ENCODE measurements around the gene BMX. TPM values are rescaled to one million over a fixed set of nuclear protein-coding genes. Genes with fewer than 3 reads are reported as not detected.

BMX gene
- total RNA-seq, 4 donors from 2014 or later = 1.9 to 4.4 (median 2.9) TPM

DNA sequence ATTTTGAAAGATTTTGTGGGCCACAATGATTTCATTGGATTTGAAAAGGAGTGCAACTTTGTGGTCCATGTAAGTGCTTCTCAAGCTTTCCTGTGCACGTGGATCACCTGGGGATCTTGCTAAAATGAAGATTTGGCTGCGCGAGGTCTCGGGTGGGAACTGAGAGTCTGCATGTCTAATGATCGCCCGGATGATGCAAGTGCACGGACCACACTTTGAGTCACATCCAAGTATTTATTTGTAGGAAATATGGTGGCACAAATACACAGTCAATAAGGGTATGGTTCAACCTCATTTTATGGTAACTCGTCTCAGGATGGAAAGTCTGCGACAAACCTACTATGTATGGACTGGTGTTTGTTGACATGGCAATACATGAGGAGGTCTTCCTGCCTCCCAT, 899 bp downstream of the BMX start:
- Histone ChIP-seq H3K27me3 (no peaks in the 10 kb centered on the region), H3K9me3 (no peaks in the 10 kb centered on the region), H3K4me1 (no peaks in the 10 kb centered on the region), H3K36me3 (no peaks in the 10 kb centered on the region), H3K27ac (no peak overlapping the region), H3K4me3 (no peak overlapping the region)
- 90 to 95% methylated on average over 4 to 7 of the region's 9 CpGs for WGBS, 2 donors (ENCODE audit: low coverage in 1 of 2)
- ATAC-seq = no peak
- TF ChIP-seq, protein P1, sequence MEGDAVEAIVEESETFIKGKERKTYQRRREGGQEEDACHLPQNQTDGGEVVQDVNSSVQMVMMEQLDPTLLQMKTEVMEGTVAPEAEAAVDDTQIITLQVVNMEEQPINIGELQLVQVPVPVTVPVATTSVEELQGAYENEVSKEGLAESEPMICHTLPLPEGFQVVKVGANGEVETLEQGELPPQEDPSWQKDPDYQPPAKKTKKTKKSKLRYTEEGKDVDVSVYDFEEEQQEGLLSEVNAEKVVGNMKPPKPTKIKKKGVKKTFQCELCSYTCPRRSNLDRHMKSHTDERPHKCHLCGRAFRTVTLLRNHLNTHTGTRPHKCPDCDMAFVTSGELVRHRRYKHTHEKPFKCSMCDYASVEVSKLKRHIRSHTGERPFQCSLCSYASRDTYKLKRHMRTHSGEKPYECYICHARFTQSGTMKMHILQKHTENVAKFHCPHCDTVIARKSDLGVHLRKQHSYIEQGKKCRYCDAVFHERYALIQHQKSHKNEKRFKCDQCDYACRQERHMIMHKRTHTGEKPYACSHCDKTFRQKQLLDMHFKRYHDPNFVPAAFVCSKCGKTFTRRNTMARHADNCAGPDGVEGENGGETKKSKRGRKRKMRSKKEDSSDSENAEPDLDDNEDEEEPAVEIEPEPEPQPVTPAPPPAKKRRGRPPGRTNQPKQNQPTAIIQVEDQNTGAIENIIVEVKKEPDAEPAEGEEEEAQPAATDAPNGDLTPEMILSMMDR (IDR thresholded peaks at IDR 0.05) = no peak
- no peak for TF ChIP-seq EP300 (IDR thresholded peaks at IDR 0.05)
- no peak for TF ChIP-seq POLR2AphosphoS5 (IDR thresholded peaks at IDR 0.05)
- no peak for TF ChIP-seq POLR2A (IDR thresholded peaks at IDR 0.05)

DNA sequence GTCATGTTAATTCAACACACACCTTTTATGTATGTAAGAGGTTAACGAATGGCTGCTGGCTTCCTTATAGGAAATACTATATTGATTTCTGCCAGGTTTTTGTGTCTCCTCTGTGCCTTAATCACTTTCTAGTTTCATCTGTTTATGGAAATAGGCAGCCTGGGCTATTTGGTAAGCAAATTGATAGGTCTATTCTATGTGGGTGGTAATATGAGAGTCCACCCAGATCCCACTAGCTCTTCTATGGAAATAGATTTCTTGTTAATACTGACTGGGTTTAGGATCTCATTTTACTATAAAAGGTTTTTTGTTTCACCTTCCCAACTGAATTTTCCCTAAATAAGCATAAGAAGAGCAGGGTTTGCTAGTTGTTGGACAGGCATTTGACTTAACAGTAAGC, 4.1 kb downstream of the BMX start:
- Histone ChIP-seq H3K9me3 (no peaks in the 10 kb centered on the region), H3K27me3 (no peaks in the 10 kb centered on the region), H3K4me1 (no peaks in the 10 kb centered on the region), H3K27ac (no peak overlapping the region), H3K36me3 (no peaks in the 10 kb centered on the region), H3K4me3 (no peak overlapping the region)
- 85 to 88% methylated on average over 1 of the region's 1 CpG for WGBS, 2 donors (ENCODE audit: low coverage in 1 of 2)
- no peak for ATAC-seq
- no peak for TF ChIP-seq EP300 (IDR thresholded peaks at IDR 0.05)
- TF ChIP-seq, protein P1 (IDR thresholded peaks at IDR 0.05) = no peak
- TF ChIP-seq POLR2AphosphoS5 (IDR thresholded peaks at IDR 0.05) = no peak
- no peak for TF ChIP-seq POLR2A (IDR thresholded peaks at IDR 0.05)

DNA sequence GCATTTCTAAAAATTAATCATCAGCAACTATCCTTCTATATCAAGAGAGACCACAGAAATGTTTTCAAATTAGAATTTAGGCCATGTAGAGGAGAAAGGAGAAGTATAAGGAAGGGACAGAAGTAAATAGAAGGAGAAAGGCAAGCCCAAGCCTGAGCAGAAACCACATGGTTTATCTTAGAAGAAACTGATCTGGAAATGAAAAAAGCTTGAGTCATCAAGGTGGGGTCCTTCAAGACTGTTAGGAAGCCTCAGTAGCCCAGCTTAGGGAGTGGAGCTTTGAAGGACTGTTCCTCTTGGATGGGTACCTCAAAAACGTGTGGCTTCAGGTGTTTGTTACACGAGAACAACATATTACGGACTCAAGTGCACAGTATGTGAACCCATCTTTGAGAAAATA, 4.5 kb downstream of the BMX start:
- Histone ChIP-seq H3K4me1 (no peaks in the 10 kb centered on the region), H3K27me3 (no peaks in the 10 kb centered on the region), H3K9me3 (no peaks in the 10 kb centered on the region), H3K27ac (no peak overlapping the region), H3K36me3 (no peaks in the 10 kb centered on the region), H3K4me3 (no peak overlapping the region)
- no peak for ATAC-seq
- WGBS, 2 donors (ENCODE audit: low coverage in 1 of 2) = 68 to 75% methylated on average over 3 of the region's 3 CpGs
- TF ChIP-seq, protein P1 (IDR thresholded peaks at IDR 0.05) = no peak
- TF ChIP-seq EP300 (IDR thresholded peaks at IDR 0.05) (no peak), POLR2A (IDR thresholded peaks at IDR 0.05) (no peak), POLR2AphosphoS5 (IDR thresholded peaks at IDR 0.05) (no peak)

DNA sequence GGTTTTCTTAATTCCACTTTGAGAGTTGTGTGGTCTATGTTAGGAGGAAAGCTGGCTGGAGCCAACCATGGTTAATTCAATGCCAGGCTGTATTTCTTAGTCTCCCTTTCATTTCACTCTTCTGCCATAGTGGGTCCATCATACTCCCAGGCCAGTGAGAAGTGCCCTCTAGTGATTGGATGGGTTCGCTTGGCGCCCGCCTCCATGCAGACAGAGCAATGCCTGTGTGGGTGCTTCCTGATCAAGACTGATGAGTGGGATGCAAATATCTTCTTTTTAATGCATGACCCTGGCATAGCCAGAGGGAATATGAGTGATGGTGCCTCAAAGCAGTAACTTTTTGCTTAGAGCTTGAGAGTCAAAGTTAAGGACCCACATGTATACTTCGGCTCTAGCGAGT, 6.4 kb downstream of the BMX start:
- no peak for ATAC-seq
- TF ChIP-seq POLR2A (IDR thresholded peaks at IDR 0.05) (no peak), EP300 (IDR thresholded peaks at IDR 0.05) (no peak), POLR2AphosphoS5 (IDR thresholded peaks at IDR 0.05) (no peak)
- TF ChIP-seq, protein P1 (IDR thresholded peaks at IDR 0.05) = no peak
- Histone ChIP-seq H3K9me3 (no peaks in the 10 kb centered on the region), H3K27me3 (no peaks in the 10 kb centered on the region), H3K27ac (no peak overlapping the region), H3K4me1 (no peaks in the 10 kb centered on the region), H3K36me3 (no peaks in the 10 kb centered on the region), H3K4me3 (no peak overlapping the region)
- WGBS, 2 donors (ENCODE audit: low coverage in 1 of 2) = 40 to 100% methylated on average over 1 to 2 of the region's 5 CpGs

DNA sequence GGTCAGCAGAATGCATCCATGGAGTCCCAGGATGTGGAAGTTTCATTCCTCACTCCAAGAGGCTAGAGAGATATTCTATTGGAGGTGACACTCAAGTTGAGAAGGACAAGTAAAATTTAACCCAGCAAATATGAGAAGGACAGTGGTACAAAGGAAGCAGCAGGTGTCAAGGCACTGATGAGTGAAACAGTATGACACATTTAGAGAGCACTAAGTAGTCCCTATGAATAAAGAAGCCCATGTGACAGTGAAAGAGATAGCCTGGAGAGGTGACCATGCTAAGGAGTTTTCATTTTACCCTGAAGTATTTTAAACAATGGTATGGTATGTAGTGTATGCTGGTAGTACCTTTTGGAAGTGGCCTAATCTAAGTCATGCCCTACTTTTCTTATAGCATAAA, 9.2 kb downstream of the BMX start:
- H3K9me3 ChIP-seq = no peaks in the 10 kb centered on the region
- no peak overlapping the region for H3K27ac ChIP-seq
- H3K36me3 ChIP-seq = no peaks in the 10 kb centered on the region
- no peak for ATAC-seq
- H3K4me1 ChIP-seq = no peaks in the 10 kb centered on the region
- H3K4me3 ChIP-seq = no peak overlapping the region
- no peaks in the 10 kb centered on the region for H3K27me3 ChIP-seq
- TF ChIP-seq POLR2AphosphoS5 (IDR thresholded peaks at IDR 0.05) = no peak
- TF ChIP-seq, protein P1 (IDR thresholded peaks at IDR 0.05) = no peak

Measured in gastroesophageal sphincter (tissue), 4 donors.